K562 (cell line): Measurements from ENCODE around the gene PLA2G2C. TPM values are rescaled to one million over a fixed set of nuclear protein-coding genes. Genes with fewer than 3 reads are reported as not detected.

Source experiments
- ATAC-seq: fragments of 200-7000 bp; cut with Tn5 transposase; 3 replicates; pipeline ENCODE4 v1.9.1; 2020; ENCODE audit warnings: moderate library complexity
- BruUV-seq: library from RNA; stranded (reverse); fragments of 400-500 nt; replicated peaks from 2 replicates; lab custom pipeline; 2021; lab: Mats Ljungman, UMichigan
- CTCF ChIA-PET: fragments of 300-600 bp; formaldehyde crosslinking; extraction: SDS; loops from one replicate; lab custom pipeline; 2021; ENCODE audit warnings: low intra/inter-chr PET ratio; lab: Yijun Ruan, JAX
- POLR2A ChIA-PET: fragments of 300-600, 350-650 bp; sonication (Branson Sonifier 250); formaldehyde crosslinking; extraction: SDS; loops from one replicate; lab custom pipeline; 2021; ENCODE audit warnings: antibody characterized with exemption, inconsistent platforms; lab: Yijun Ruan, JAX
- DNase-seq, 4 experiments: peaks; one replicate each; pipeline versions ENCODE4 v3.0.0 to v3.0.0-alpha.2; 2011 to 2018; ENCODE audit warnings: low spot score in 3 of 4, mixed read lengths in 3 of 4; ENCODE audit errors: extremely low read depth in 1 of 4
- FAIRE-seq: peaks from 2 replicates; lab custom pipeline; 2011; peaks lifted over from hg19 to GRCh38; lab: Jason Lieb, UNC
- H2AFZ ChIP-seq: 2 replicates; pipeline ENCODE4 v1.6.0; 2011; ENCODE audit warnings: low read depth, low read length, control low read depth, inconsistent platforms
- H3K27ac ChIP-seq: fragments of 200-600 bp; 3 replicates; pipeline ENCODE4 v1.8.0; 2011; ENCODE audit warnings: low read depth, mild to moderate bottlenecking, control low read depth, inconsistent platforms, low read length, moderate library complexity, mixed read lengths; ENCODE audit errors: extremely low read depth
- H3K27me3 ChIP-seq, 2 experiments: fragments of 300-600 bp in 1 of 2; 2 replicates in 1 of 2; 3 replicates in 1 of 2; pipeline versions ENCODE4 v1.6.0 to v1.8.0; 2011; ENCODE audit warnings: inconsistent platforms in 2 of 2, low read length in 2 of 2, mild to moderate bottlenecking in 1 of 2, mixed read lengths in 1 of 2, moderate library complexity in 1 of 2; ENCODE audit not compliant: control insufficient read depth in 2 of 2, insufficient read depth in 2 of 2
- H3K36me3 ChIP-seq: fragments of 300-600 bp; 3 replicates; pipeline ENCODE4 v1.8.0; 2011; ENCODE audit warnings: mild to moderate bottlenecking, low read length, inconsistent platforms; ENCODE audit not compliant: control insufficient read depth, insufficient read depth
- H3K4me1 ChIP-seq, 2 experiments: fragments of 200-600 bp in 1 of 2; replicated peaks in 1 of 2; 2 replicates in 1 of 2; 3 replicates in 1 of 2; pipeline versions ENCODE4 v1.5.1 to v1.8.0; 2011; ENCODE audit warnings: inconsistent platforms in 2 of 2, low read length in 2 of 2, mild to moderate bottlenecking in 1 of 2, mixed read lengths in 1 of 2, moderate library complexity in 1 of 2; ENCODE audit not compliant: control insufficient read depth in 2 of 2, insufficient read depth in 2 of 2
- H3K4me2 ChIP-seq: 2 replicates; pipeline ENCODE4 v1.6.1; 2011; ENCODE audit warnings: low read length, control low read depth, inconsistent platforms, mixed read lengths; ENCODE audit not compliant: insufficient read depth
- H3K4me3 ChIP-seq: fragments of 200-600 bp; sonication (generic), shearing (Covaris generic); 2 replicates; pipeline ENCODE4 v1.5.1; 2016; ENCODE audit warnings: control low read depth, inconsistent platforms
- H3K79me2 ChIP-seq: fragments of 200-600 bp; 3 replicates; pipeline ENCODE4 v1.8.0; 2011; ENCODE audit warnings: low read length, inconsistent platforms; ENCODE audit not compliant: control insufficient read depth, insufficient read depth
- H3K9ac ChIP-seq, 2 experiments: 2 replicates each; pipeline versions ENCODE4 v1.6.0 to v1.6.1; 2011; ENCODE audit warnings: low read depth in 2 of 2, low read length in 2 of 2, control low read depth in 1 of 2, inconsistent platforms in 1 of 2, mild to moderate bottlenecking in 1 of 2, mixed read lengths in 1 of 2; ENCODE audit not compliant: insufficient read depth in 1 of 2
- H3K9me1 ChIP-seq: one replicate; pipeline ENCODE4 v1.6.0; 2011; ENCODE audit warnings: inconsistent platforms, mild to moderate bottlenecking, low read length, moderate library complexity; ENCODE audit not compliant: control insufficient read depth, insufficient read depth
- H3K9me3 ChIP-seq: replicated peaks from 2 replicates; pipeline ENCODE4 v1.5.1; 2011; ENCODE audit warnings: low read depth, low read length, inconsistent platforms; ENCODE audit not compliant: control insufficient read depth, insufficient read depth
- H4K20me1 ChIP-seq: replicated peaks from 2 replicates; pipeline ENCODE4 v1.6.1; 2011; ENCODE audit warnings: low read length, inconsistent platforms, mixed read lengths; ENCODE audit not compliant: control insufficient read depth, insufficient read depth
- FIP1L1 ChIP-seq: fragments of 200-400 bp; formaldehyde crosslinking; IDR thresholded peaks from 2 replicates; pipeline ENCODE4 v1.6.1; 2018; ENCODE audit warnings: mild to moderate bottlenecking, low read depth, low read length; ENCODE audit not compliant: poor library complexity, severe bottlenecking
- FOXK2 ChIP-seq, 2 experiments: fragments of 450-650 bp; IDR thresholded peaks in 1 of 2; conservative IDR thresholded peaks in 1 of 2; 2 replicates each; pipeline ENCODE4 v1.6.1; 2016; ENCODE audit warnings: low read depth in 2 of 2, mild to moderate bottlenecking in 1 of 2
- NCOR1 ChIP-seq: fragments of 450-650 bp; IDR thresholded peaks from 2 replicates; pipeline ENCODE4 v1.6.1; 2016; ENCODE audit warnings: mild to moderate bottlenecking, moderate library complexity
- NR2C2 ChIP-seq, 2 experiments: fragments of 200-800 bp in 1 of 2; sonication (Bioruptor generic) in 1 of 2; sonication (generic) in 1 of 2; formaldehyde crosslinking in 1 of 2; IDR thresholded peaks; 2 replicates each; pipeline versions ENCODE4 v1.6.1 to v1.8.0; 2016 to 2022; ENCODE audit warnings: mild to moderate bottlenecking in 1 of 2, missing compliant biosample characterization in 1 of 2, missing genetic modification characterization in 1 of 2, missing genetic modification reagents in 1 of 2
- SMARCA4 ChIP-seq: fragments of 450-650 bp; IDR thresholded peaks from 2 replicates; pipeline ENCODE4 v1.6.1; 2016
- SMARCE1 ChIP-seq: fragments of 450-650 bp; IDR thresholded peaks from 2 replicates; pipeline ENCODE4 v1.7.1; 2016; ENCODE audit warnings: mild to moderate bottlenecking
- TBL1XR1 ChIP-seq, 2 experiments: IDR thresholded peaks; 2 replicates each; pipeline ENCODE4 v1.6.1; 2012; ENCODE audit warnings: improper control_type of control experiment in 2 of 2, low read length in 2 of 2, mild to moderate bottlenecking in 1 of 2
- TEAD1 ChIP-seq, 2 experiments: fragments of 450-650 bp in 1 of 2; sonication (generic) in 1 of 2; formaldehyde crosslinking; IDR thresholded peaks; 2 replicates each; pipeline versions ENCODE4 v1.4.0 to v1.8.0; 2020 to 2022; ENCODE audit warnings: mild to moderate bottlenecking in 2 of 2, missing genetic modification reagents in 1 of 2
- ZEB2 ChIP-seq: fragments of 450-650 bp; IDR thresholded peaks from 2 replicates; pipeline ENCODE4 v1.6.1; 2016
- ZNF134 ChIP-seq: fragments of 250-450 bp; sonication (Bioruptor Pico); conservative IDR thresholded peaks from 2 replicates; pipeline ENCODE4 v1.4.0; 2020
- WGBS: fragments of 100-300 bp; shearing (Covaris generic); methylation state at CpG from one replicate; pipeline ENCODE4 v1.1.6; 2016; ENCODE audit warnings: low coverage, mixed read lengths; ENCODE audit not compliant: insufficient coverage; ENCODE audit errors: missing lambda C conversion rate; 5-methylcytosine and 5-hydroxymethylcytosine counted together
- in situ Hi-C: fragments of 300-500 bp; cut with MboI; formaldehyde crosslinking; loops from 4 replicates; pipeline ENCODE4 v1.15.0; 2018; ENCODE audit warnings: inconsistent platforms, mixed read lengths
- intact Hi-C: fragments of 100-400 bp; cut with micrococcal nuclease; formaldehyde crosslinking; loops from 2 replicates; pipeline ENCODE4 v1.14.2; 2022
- polyA plus RNA-seq, 8 experiments: library from polyadenylated mRNA; depleted of rRNA in 4 of 8; stranded (reverse) in 5 of 8; unstranded in 3 of 8; fragments of >200 nt; fragmentation: Nextera tagmentation in 2 of 8; fragmentation: Illumina TruSeq in 1 of 8; extraction: Ambion mirVana in 2 of 8; extraction: Trizol in 1 of 8; gene quantifications; 2 replicates each; pipeline versions ENCODE4 v1.2.1 to v1.2.3, GENCODE V29; 2011 to 2014; ENCODE audit warnings: inconsistent platforms in 1 of 8, missing spikeins in 1 of 8
- total RNA-seq, 7 experiments: library from RNA; depleted of rRNA in 6 of 7; stranded (reverse); fragments of >200 nt in 6 of 7; fragmentation: Illumina TruSeq in 2 of 7; extraction: Trizol in 2 of 7; gene quantifications; 2 replicates each; pipeline versions ENCODE4 v1.2.1 to v1.2.3, GENCODE V29; 2011 to 2021; ENCODE audit warnings: low replicate concordance in 1 of 7

The PLA2G2C gene
- total and polyA plus RNA-seq, 9 of the 15 experiments (the other 6 are each of a cell fraction or from before 2014, with no cell fraction given): 0.14 to 0.49 (median 0.21) TPM

GRCh38 chr1:20115916-20116315 lies 70.4 kb downstream of the PLA2G2C start:
- ATAC-seq: no peak
- Histone ChIP-seq H3K4me2 (no peak overlapping the region), H3K27ac (no peak overlapping the region), H3K27me3 (peaks cover 34 to 73% of the 10 kb centered on the region in 2 experiments), H3K36me3 (no peaks in the 10 kb centered on the region), H3K79me2 (no peaks in the 10 kb centered on the region), H3K9me3 (no peaks in the 10 kb centered on the region), H3K4me3 (no peak overlapping the region), H3K9me1 (no peaks in the 10 kb centered on the region), H4K20me1 (peaks cover 3% of the 10 kb centered on the region; the same call in 1 of the 2 replicates), H3K9ac (no peak overlapping the region), H3K4me1 (no peaks in the 10 kb centered on the region), H2AFZ (no peak overlapping the region)
- ChIA-PET CTCF (no interaction called here), POLR2A (interaction anchor here (0.6 to 1.3 kb wide), 2 partner anchors 8 to 1616 kb away, joined by 4 read pairs; no protein-coding TSS in a partner anchor)
- no peak for FAIRE-seq
- TF ChIP-seq SMARCA4 (no peak), NCOR1 (no peak), FOXK2 (conservative IDR thresholded peaks at IDR 0.05 in 1 of 2, IDR thresholded peaks at IDR 0.05 in 1 of 2; ENCODE audit: low read depth in 2 of 2) (no peak), NR2C2 (CRISPR knock-in tag; IDR thresholded peaks at IDR 0.05) (no peak), NR2C2 (tag; IDR thresholded peaks at IDR 0.05) (no peak), TEAD1 (CRISPR knock-in tag; IDR thresholded peaks at IDR 0.05) (no peak), SMARCE1 (no peak), FIP1L1 (no peak), ZNF134 (no peak), ZEB2 (no peak), TBL1XR1 (IDR thresholded peaks at IDR 0.05; ENCODE audit: low read length in 2 of 2) (no peak)
- in situ Hi-C loops: no loop called here
- BruUV-seq: no TSS peak
- DNase-seq: no peak
- WGBS: under 1% methylated on average over 7 of the region's 7 CpGs
- intact Hi-C loops: no loop called here
